ENCODE results near the gene PPP1R14B.

PPP1R14B gene

DNA sequence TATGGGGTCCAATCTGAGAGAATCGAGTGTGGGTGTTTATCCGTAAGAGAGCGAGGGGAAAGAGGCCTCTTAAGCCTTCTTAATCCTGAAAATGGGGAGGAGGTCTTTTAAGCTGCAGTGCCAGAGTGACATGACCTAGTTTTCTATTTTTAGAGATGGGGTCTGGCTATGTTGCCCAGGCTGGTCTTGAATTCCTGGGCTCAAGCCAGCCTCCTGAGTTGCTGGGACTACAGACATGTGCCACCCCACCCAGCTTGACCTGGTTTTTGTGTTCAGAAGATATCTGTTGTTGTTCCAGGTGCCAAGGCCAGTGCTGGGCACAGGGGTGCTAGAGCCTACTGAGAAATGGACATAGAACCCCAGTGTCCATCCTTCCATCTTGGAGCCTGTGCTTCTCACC lies 36.3 kb upstream of the PPP1R14B start:
- in situ Hi-C loops (cut with MboI; ENCODE audit: low sequenced_read_pairs) = no loop called here

DNA sequence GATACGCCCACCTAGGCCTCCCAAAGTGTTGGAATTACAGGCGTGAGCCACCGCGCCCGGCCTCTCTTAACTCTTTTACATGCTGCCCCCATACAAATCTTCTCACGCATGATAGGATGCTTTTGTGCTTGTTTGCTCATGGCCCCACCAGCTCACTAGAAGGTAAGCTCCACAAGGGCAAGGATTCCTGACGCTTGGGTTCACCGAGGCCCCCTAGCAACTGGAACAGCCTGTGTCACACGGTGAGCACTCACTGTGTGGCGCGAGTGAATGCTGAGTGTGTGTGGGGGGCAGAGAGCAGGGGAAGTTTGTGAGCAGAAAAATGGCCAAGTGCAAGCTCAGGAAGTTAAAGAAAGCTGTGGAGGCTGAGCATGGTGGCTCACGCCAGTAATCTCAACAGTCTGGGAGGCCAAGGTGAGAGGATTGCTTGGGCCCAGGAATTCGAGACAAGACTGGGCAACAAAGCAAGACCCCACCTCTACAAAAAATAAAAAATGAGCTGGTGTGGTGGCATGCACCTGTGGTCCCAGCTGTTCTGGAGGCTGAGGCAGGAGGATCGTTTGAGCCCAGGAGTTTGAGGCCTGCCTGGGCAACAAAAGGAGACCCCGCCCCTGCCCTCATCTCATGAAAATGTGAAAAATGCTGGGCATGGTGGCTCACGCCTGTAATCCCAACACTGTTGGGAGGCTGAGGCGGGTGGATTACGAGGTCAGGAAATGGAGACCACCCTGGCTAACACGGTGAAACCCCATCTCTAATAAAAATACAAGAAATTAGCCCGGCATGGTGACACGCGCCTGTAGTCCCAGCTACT lies 35.4 kb upstream of the PPP1R14B start:
- in situ Hi-C loops (cut with MboI; ENCODE audit: low sequenced_read_pairs) = no loop called here

DNA sequence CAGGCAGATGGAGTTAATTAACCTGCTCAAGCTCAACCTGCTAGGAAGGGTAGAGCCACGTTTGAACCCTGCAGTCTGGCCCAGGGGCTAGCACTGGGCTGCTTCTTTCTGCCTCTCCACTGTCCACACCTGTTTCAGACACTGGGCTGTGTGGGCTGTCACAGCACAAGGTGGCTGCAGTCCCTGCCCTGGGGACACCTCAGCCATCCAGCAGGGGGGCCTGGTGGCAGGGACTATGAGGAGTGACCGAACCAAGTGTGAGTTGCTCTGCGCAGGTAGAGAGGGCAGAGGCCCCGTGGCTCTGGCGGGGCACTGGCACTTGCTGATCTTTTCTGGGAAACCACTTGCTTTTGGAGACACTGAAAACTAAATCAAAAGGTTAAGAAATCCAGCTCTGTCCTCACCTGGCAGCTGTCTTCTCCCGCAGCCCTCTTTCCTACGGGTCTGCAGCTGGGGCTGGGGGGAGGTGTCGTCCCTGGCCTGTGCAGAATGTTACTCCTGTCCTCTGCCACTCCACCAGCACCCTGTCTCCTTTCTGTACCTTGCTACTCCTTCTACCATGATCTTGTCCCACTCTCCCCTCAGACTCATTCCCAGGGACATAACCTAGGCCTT lies 31.9 kb upstream of the PPP1R14B start:
- in situ Hi-C loops (cut with MboI; ENCODE audit: low sequenced_read_pairs) = no loop called here

DNA sequence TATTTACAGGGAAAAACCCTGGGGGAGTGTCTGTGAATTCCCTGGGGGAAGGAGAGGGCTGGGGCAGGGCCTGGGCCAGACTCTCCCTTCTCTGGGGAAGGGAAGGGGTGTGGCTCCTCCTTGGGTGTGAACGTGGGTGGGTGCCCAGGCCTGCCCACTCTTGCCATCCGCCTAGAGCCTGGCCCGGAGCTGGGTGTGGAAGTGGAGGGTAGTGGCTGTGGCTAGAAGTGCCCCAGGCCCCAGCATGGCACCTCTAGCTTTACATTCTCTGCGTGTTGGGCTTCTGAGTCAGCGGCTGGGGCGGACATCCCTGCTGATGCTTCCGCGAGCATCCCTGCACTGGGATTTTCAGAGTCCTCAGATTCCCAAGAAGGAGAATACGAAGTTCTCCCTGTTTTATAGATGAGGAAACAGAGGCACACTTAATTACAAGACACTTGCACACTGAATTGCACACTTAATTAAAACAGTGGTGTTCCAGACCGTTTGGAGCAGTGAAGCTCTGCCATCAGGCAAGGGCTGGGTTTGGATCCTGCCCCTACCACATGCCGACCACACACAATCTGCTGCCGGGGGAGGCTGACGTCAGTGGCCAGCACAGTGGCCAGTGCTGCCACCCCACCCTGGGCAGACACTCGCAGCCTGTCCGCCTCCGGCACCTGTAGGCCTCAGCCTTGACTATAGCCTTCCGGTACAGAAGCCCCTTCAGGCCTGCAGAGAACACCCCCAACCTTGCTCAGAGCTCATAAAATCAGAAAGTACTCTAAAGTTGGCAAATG lies 30.1 kb upstream of the PPP1R14B start:
- in situ Hi-C loops (cut with MboI; ENCODE audit: low sequenced_read_pairs) = no loop called here

DNA sequence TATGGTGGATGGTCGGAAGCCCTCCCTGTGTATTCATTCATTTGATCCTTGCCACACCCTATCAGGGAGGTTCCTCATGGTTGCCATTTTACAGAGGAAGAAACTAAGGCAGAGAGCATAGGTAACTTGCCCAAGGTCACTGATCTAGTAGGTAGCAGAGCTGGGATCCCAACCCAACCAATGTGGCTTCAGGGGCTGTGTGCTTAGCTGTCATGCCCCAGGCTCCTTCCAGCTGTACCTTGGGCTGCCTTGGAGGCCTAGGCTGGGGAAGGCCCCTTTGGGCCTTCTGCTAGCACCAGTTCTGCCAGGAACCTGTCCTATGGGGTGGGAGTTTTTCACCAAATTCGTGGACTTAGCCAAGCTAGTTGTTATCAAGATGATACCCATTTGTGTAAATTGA lies 29.1 kb upstream of the PPP1R14B start:
- in situ Hi-C loops (cut with MboI; ENCODE audit: low sequenced_read_pairs) = no loop called here

DNA sequence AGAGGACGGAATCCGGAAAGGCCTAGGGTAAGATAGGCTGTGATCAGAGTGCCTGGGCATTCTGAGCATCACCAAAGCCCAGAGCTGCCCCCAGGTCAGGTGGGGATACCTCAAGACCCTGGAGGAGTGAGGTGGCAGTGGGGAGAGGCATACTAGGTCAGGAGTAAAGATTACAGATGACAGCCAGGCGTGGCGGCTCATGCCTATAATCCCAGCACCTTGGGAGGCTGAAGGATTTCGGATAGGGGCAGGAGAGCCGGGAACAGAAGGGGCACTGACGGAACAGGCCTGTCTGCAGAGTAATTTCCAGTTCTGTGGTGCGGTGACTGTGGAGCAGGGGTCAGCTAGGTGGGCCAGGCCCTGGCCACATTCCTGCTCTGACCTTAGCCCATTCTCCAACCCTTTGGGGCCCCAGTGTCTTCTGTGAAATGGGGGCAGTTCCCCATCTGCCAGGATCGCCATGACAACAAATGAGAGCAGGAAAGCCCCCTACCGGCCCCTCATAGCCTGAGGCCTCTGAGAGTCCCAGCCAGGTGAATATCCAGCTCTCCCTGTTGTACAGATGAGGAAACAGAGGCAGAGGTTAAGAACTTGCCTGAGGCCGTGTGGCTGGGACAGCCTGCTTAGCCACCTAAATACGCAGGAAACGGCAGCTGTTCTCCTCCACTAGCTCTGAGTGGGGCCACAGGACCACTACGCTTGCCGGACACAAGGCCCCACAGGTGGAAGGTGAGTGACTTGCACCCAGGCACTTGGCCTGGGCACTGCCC lies 28.5 kb upstream of the PPP1R14B start:
- in situ Hi-C loops (cut with MboI; ENCODE audit: low sequenced_read_pairs) = no loop called here

DNA sequence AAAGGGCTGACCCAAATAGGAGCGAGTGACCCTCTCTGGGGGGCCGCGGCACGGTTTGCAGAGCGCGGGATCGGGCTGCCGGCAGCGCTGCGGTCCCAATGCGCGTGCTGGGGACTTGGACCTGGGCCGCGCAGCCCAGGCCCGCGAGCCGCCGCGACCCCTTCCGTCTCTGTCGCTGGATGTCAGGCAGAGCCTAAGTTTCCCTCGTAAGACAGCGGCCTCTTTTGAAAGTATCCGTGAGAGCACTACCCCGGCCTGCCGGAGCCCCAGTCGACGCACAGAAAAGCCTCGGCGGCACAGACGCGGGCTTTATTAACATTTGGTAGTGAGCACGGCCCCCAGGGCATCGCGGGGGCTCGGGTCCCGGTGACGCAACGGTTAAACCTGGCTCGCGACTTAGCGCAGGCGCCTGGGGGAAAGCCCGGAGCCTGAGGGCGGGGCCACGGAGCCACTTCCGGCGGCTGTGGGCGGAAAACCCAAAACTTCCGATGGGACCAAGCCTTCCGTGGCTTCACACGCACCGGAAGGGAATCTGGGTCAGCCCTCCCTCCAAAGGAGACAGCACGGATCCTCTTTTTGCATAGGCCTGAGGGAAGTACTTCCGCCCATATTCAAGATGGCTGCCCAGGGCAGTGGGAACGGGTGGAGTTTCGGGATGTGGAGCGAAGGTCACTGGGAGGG lies 22.9 kb upstream of the PPP1R14B start:
- in situ Hi-C loops (cut with MboI; ENCODE audit: low sequenced_read_pairs) = no loop called here

DNA sequence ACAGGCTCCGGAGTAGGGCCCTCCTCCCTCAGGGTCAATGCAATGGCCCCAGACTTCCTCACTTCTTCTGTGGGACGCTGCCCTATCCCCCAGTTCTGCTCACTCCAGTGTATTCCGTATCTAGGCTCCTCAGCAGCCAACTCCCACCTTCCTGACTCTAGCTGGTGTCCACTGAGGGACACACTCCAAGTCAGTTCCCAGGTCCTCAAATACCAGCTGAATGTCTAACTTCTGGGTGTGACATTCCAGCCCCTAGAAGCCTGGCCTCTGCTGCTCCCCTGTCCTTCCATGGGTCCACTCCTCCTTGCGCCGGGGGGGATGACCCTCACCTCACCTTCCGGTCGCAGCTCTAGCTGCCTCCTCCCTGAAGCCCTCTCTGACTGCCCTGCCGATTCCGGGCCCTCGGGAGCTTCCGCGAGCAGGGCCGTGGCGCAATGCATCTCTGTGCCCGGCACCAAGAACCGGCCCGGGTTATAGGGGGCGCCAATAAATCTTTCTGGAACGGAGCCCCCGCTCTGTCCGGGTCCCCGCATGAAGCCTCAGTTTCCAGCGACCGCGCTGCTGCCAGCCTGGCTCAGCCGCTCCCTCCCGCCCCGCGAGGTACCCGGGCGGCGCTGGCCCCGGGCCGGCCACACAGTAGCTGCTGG lies 22.3 kb upstream of the PPP1R14B start:
- in situ Hi-C loops (cut with MboI; ENCODE audit: low sequenced_read_pairs) = no loop called here

DNA sequence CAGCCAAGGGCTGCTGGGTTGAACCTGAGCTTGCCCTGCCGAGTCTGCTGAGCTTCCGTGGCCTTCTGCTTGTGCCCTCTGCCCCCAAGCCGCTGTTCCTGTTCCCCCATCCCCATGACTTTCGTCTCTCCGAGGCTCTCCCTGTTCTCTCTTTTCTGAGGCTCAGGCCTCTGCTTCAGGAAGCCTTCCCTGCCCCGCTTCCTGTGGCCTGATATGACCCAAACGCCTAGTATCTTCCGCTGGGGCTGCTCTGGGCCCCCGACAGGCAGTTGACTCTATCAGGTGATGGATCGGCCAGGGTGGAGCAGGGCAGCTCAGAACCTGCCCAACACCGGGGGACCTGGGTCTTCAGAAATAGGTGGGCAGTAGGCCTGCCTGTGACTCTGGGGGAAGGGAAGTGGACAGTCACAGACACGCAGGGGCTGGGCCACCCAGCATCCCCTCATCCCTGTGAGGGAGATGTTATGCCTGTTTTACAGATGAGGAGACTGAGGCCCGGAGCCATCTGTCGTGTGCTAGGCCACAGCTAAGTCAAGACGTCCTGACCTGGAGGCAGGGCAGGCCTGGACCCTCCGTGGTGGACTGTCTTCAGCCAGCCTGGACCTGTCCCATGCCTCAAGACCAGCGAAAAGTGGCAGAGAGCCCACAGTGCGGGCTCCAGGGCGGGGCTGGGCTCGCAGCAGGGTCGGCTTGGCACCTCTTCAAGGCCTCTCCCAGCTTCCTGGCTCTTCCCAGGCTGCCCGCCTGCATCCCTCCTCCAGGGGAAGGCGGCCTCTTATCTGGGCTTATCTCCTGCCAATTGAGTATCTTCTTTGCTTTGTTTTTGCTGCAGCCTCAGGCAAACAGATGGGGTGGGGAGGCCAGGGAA lies 21.5 kb upstream of the PPP1R14B start:
- in situ Hi-C loops (cut with MboI; ENCODE audit: low sequenced_read_pairs) = no loop called here

DNA sequence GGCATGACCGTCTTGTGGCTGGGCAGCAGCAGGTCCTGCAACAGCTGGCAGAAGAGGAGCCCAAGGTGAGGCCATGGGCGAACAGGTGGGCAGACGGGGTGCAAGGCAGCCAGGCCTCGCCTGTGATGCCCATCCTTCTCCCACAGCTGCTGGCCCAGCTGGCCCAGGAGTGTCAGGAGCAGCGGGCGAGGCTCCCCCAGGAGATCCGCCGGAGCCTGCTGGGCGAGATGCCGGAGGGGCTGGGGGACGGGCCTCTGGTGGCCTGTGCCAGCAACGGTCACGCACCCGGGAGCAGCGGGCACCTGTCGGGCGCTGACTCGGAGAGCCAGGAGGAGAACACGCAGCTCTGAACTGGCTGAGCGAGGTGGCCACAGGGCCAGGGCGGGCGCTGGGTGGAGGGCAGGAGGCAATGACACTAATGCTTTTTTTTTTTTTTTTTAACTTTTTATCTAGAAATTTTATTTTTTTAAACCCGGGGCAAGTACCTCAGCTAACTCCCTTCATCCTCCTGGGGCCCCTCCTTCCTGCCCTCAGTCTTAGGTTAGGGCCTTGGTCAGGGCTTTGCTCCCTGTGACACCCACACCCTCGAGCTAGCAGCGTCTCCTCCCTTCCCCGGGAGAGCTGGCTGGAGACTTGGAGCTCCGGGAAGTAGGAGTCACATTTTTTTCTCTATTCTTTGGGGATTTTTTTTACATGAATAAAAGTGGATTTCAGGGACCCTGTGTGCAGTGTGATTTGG lies 20.6 kb upstream of the PPP1R14B start:
- in situ Hi-C loops (cut with MboI; ENCODE audit: low sequenced_read_pairs) = no loop called here

DNA sequence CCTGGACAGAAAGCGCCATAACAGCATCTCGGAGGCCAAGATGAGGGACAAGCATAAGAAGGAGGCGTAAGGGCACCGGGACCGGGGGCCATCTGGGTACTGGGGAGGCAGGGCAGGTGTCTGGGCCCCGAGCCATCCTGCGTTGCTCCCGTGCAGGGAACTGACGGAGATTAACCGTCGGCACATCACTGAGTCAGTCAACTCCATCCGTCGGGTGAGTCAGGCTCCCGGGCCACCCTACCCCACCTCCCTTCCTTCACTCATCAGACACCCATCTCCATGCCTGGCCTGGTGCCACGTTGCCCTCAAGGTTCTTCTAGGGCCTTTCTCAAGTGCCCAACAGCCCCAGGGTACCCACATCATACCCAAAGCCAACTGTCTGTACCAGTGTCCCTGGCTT lies 19.6 kb upstream of the PPP1R14B start:
- in situ Hi-C loops (cut with MboI; ENCODE audit: low sequenced_read_pairs) = no loop called here

DNA sequence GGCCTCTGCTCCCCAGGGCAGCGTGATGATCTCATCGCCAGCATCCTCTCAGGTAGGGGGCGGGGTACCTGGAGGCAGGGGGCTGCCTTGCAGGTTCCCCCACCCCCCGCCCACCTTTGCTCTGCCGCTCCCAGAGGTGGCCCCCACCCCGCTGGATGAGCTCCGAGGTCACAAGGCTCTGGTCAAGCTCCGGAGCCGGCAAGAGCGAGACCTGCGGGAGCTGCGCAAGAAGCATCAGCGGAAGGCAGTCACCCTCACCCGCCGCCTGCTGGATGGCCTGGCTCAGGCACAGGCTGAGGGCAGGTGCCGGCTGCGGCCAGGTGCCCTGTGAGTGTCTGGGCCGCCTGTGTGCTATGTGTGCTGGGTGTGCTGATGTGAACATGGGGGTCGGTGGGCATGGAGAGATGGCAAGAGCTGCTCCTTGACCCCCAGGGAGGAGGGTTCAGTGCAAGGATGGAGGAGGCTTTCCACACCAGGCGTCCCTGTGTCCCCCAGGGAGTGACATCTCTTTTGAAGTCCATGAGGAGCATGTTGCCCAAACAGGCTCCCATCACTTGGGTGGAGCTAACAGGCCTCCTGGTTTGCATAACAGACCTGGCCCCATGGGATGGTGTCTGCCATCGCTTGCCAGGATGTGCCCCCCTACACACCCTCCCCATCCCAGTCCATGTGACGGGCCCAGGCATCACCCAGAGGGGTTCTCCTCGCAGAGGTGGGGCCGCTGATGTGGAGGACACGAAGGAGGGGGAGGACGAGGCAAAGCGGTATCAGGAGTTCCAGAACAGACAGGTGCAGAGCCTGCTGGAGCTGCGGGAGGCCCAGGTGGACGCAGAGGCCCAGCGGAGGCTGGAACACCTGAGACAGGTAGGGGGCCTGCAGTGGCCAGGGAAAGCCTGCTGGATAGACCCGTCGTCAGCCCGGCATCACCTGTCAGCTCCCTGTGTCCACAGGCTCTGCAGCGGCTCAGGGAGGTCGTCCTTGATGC lies 18.7 kb upstream of the PPP1R14B start:
- in situ Hi-C loops (cut with MboI; ENCODE audit: low sequenced_read_pairs) = no loop called here

DNA sequence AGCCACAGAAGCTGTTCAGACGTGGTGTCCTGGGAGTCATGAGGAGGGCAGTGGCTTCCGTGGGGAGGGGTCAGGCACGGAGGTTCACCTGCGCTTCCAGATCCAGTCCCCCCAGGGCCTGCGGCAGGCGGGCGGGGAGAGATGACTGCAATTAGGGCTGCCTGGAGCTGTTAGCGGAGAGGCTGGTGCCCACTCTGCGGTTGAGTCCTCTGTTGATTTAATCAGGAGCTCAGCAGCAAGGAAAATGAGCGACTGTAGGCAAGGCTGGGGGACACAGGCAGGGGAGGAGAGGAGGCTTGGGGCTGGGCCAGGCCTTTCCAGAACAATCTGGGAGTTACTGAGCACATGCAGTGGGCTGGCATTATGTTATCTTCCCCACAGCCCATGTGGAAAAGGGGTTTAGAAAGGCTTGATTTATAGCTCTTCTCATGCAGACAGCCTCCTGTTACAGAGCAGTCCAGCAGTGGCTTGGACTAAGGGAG lies 17.7 kb upstream of the PPP1R14B start:
- in situ Hi-C loops (cut with MboI; ENCODE audit: low sequenced_read_pairs) = no loop called here

DNA sequence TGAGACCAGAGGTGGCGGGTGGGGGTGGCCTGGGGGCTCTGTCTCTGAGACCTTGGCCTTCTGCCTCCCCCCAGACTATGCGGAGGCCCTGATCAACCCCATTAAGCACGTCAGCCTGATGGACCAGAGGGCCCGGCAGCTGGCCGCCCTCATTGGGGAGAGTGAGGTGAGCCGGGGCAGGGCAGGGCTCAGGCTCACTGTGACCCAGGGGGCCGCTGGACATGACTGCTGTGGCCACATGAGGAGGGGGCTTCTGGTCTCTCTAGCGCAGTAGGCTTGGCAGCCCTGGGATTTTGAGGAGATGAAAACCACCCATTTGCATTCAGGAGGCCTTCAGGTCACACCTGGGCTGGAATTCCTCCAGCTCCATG lies 17.2 kb upstream of the PPP1R14B start:
- in situ Hi-C loops (cut with MboI; ENCODE audit: low sequenced_read_pairs) = no loop called here

DNA sequence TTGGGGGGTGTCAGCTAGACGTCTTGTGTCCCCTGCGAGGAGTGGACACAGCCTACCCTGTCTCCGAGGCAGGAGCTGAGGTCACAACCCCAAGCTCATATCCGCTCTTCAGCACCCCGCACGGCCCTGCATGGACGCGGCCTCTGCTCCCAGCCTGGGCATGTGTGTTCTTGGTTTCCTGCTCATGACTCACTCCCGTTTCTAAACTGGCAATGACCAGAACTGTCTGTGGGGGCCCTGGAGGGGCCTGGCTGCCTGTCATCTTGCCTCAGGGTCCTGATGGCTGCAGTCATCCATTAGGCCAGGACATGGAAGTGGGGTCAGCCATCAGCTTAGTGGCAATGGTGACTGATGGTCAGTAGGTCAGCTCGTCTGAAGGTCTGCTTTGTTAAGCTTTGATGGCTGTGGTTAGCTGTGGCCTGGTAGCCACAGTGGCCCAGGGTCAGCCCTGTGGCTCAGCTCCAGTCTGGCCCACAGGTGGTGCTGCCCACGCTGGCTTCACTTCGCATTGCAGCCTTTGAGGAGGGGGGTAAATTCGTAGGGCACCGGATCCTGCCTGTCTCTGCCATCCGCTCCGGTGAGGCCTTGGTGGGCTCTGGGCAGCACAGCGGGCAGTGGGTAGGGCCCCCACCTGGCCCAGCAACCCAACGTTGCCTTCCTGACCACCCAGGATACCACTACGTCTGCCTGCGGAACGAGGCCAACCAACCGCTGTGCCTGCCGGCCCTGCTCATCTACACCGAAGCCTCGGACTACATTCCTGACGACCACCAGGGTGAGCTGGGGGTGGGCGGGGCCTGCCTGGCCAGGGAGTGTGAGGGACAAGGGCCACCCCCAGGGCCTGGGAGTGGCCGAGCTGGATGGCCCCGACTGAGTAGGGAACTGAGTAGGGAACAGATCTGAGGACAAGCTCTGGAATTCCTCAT lies 16.5 kb upstream of the PPP1R14B start:
- in situ Hi-C loops (cut with MboI; ENCODE audit: low sequenced_read_pairs) = no loop called here

Data from HL-60/S4 (cell line).